ENCODE results near the gene TPST2. TPM values are rescaled to one million over a fixed set of nuclear protein-coding genes. Genes with fewer than 3 reads are reported as not detected.

The TPST2 gene
- total and polyA plus RNA-seq, 9 of the 15 experiments (the other 6 are each of a cell fraction or from before 2014, with no cell fraction given), result 14.2 to 123 (median 60.1) TPM

DNA sequence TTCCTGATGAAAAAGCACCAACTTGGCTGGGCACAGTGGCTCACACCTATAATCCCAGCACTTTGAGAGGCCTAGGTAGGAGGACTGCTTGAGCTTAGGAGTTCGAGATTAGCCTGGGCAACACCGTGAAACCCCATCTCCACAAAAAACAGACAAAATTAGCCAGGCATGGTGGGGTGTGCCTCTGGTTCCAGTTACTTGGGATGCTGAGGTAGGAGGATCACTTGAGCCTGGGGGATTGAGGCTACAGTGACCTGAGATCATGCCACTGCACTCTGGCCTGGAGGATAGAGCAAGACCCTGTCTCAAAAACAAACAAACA lies 109.4 kb downstream of the TPST2 start:
- H3K9ac ChIP-seq (ENCODE audit: insufficient read depth in 1 of 2, low read depth in 2 of 2, low read length in 2 of 2), result peak overlapping the region; percentile 80 to 81; a peak in 3 of 4 replicates
- H3K9me3 ChIP-seq (replicated peaks; ENCODE audit: control insufficient read depth, insufficient read depth, low read depth, low read length), result no peaks in the 10 kb centered on the region
- H3K27me3 ChIP-seq (ENCODE audit: control insufficient read depth in 2 of 2, insufficient read depth in 2 of 2, low read length in 2 of 2), result no peaks in the 10 kb centered on the region
- FAIRE-seq (no peak), ATAC-seq (no peak), DNase-seq (ENCODE audit: extremely low read depth in 1 of 4, low spot score in 3 of 4) (no peak)
- peaks cover 90% of the 10 kb centered on the region for H3K79me2 ChIP-seq (ENCODE audit: control insufficient read depth, insufficient read depth, low read length)
- WGBS (ENCODE audit: insufficient coverage, low coverage, missing lambda C conversion rate), result 11% methylated on average over 2 of the region's 2 CpGs
- H3K36me3 ChIP-seq (ENCODE audit: control insufficient read depth, insufficient read depth, low read length), result peaks cover 36% of the 10 kb centered on the region; the same call in 2 of the 3 replicates
- peak overlapping the region; percentile 89 for H3K4me3 ChIP-seq
- peak overlapping the region; percentile 97 for H3K4me2 ChIP-seq (ENCODE audit: insufficient read depth, low read length)
- intact Hi-C loops (cut with micrococcal nuclease), result loop anchor here (10.0 kb wide), 1 partner anchor 104 kb away; no protein-coding TSS in a partner anchor
- H3K27ac ChIP-seq (ENCODE audit: extremely low read depth, low read depth, low read length), result peak overlapping the region; percentile 86
- peaks cover 14 to 46% of the 10 kb centered on the region in 2 experiments; a peak in 4 of 5 replicates for H3K4me1 ChIP-seq (replicated peaks in 1 of 2; ENCODE audit: control insufficient read depth in 2 of 2, insufficient read depth in 2 of 2, low read length in 2 of 2)
- no peaks in the 10 kb centered on the region for H4K20me1 ChIP-seq (replicated peaks; ENCODE audit: control insufficient read depth, insufficient read depth, low read length)
- ChIA-PET POLR2A (interaction anchor here (0.7 kb wide), 1 partner anchor 12 kb away, joined by 4 read pairs; no protein-coding TSS in a partner anchor), CTCF (ENCODE audit: low intra/inter-chr PET ratio) (no interaction called here)
- BruUV-seq (replicated peaks), result no TSS peak
- H2AFZ ChIP-seq (ENCODE audit: low read depth, low read length), result no peak overlapping the region
- no peaks in the 10 kb centered on the region for H3K9me1 ChIP-seq (ENCODE audit: control insufficient read depth, insufficient read depth, low read length)
- in situ Hi-C loops (cut with MboI), result no loop called here
- TF ChIP-seq ARNT (IDR thresholded peaks at IDR 0.05), result no peak
- TF ChIP-seq, protein P1, sequence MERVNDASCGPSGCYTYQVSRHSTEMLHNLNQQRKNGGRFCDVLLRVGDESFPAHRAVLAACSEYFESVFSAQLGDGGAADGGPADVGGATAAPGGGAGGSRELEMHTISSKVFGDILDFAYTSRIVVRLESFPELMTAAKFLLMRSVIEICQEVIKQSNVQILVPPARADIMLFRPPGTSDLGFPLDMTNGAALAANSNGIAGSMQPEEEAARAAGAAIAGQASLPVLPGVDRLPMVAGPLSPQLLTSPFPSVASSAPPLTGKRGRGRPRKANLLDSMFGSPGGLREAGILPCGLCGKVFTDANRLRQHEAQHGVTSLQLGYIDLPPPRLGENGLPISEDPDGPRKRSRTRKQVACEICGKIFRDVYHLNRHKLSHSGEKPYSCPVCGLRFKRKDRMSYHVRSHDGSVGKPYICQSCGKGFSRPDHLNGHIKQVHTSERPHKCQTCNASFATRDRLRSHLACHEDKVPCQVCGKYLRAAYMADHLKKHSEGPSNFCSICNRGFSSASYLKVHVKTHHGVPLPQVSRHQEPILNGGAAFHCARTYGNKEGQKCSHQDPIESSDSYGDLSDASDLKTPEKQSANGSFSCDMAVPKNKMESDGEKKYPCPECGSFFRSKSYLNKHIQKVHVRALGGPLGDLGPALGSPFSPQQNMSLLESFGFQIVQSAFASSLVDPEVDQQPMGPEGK (CRISPR knock-in tag; IDR thresholded peaks at IDR 0.05; ENCODE audit: borderline replicate concordance), result no peak
- no peak for TF ChIP-seq STAT5B (CRISPR knock-in tag; IDR thresholded peaks at IDR 0.05)
- no peak for TF ChIP-seq FOXK2 (conservative IDR thresholded peaks at IDR 0.05 in 1 of 2, IDR thresholded peaks at IDR 0.05 in 1 of 2; ENCODE audit: low read depth in 2 of 2)
- TF ChIP-seq SMARCC2 (IDR thresholded peaks at IDR 0.05; ENCODE audit: low read depth), result no peak
- no peak for TF ChIP-seq RCOR1 (IDR thresholded peaks at IDR 0.05; ENCODE audit: borderline replicate concordance in 1 of 2, low read depth in 2 of 2, low read length in 2 of 2)
- TF ChIP-seq DPF2 (IDR thresholded peaks at IDR 0.05), result no peak
- no peak for TF ChIP-seq NR2C1 (IDR thresholded peaks at IDR 0.05)
- TF ChIP-seq NR2C1 (tag; IDR thresholded peaks at IDR 0.05), result no peak
- TF ChIP-seq FUS (optimal IDR thresholded peaks at IDR 0.05; ENCODE audit: low read depth, low read length), result no peak
- no peak for TF ChIP-seq NFE2L1 (tag; IDR thresholded peaks at IDR 0.05; ENCODE audit: borderline replicate concordance, low read depth)
- no peak for TF ChIP-seq HNRNPUL1 (IDR thresholded peaks at IDR 0.05; ENCODE audit: low read length)
- no peak for TF ChIP-seq ZNF133 (CRISPR knock-in tag; IDR thresholded peaks at IDR 0.05)
- no peak for TF ChIP-seq BMI1 (IDR thresholded peaks at IDR 0.05; ENCODE audit: low read length)
- no peak for TF ChIP-seq SNIP1 (IDR thresholded peaks at IDR 0.05; ENCODE audit: low read depth)
- TF ChIP-seq, protein P2, sequence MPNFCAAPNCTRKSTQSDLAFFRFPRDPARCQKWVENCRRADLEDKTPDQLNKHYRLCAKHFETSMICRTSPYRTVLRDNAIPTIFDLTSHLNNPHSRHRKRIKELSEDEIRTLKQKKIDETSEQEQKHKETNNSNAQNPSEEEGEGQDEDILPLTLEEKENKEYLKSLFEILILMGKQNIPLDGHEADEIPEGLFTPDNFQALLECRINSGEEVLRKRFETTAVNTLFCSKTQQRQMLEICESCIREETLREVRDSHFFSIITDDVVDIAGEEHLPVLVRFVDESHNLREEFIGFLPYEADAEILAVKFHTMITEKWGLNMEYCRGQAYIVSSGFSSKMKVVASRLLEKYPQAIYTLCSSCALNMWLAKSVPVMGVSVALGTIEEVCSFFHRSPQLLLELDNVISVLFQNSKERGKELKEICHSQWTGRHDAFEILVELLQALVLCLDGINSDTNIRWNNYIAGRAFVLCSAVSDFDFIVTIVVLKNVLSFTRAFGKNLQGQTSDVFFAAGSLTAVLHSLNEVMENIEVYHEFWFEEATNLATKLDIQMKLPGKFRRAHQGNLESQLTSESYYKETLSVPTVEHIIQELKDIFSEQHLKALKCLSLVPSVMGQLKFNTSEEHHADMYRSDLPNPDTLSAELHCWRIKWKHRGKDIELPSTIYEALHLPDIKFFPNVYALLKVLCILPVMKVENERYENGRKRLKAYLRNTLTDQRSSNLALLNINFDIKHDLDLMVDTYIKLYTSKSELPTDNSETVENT (CRISPR knock-in tag; IDR thresholded peaks at IDR 0.05), result no peak
- no peak for TF ChIP-seq EHMT2 (IDR thresholded peaks at IDR 0.05)
